ENCODE results near the gene AP1G1.
A peak's percentile ranks its signal among the peaks of the same experiment; 100 is the strongest.
"Not testable (repeated sequence)": the region's sequence is repeated elsewhere in the genome, so short reads cannot be mapped to it uniquely, and the experiment has no call there.

AP1G1 gene

GRCh38 chr16:71807905-71808592 is 585 bp downstream of the AP1G1 start:
- DNase-seq (ENCODE audit: low read depth) = no peak

- DNase-seq (ENCODE audit: low read depth) = no peak
Observed at GRCh38 chr16:71803305-71803690, 5.3 kb downstream of the AP1G1 start.

GRCh38 chr16:71796501-71797097 is 12.0 kb downstream of the AP1G1 start:
- DNase-seq (ENCODE audit: low read depth) = no peak

- no peak for DNase-seq (ENCODE audit: low read depth)
Observed at GRCh38 chr16:71794943-71795342, 13.7 kb downstream of the AP1G1 start.

GRCh38 chr16:71794018-71794417 is 14.6 kb downstream of the AP1G1 start:
- no peak for DNase-seq (ENCODE audit: low read depth)

GRCh38 chr16:71792176-71792575 is 16.5 kb downstream of the AP1G1 start:
- DNase-seq (ENCODE audit: low read depth) = no peak

GRCh38 chr16:71790329-71790728 is 18.3 kb downstream of the AP1G1 start:
- DNase-seq (ENCODE audit: low read depth) = not testable (repeated sequence)

GRCh38 chr16:71789136-71789535 is 19.5 kb downstream of the AP1G1 start:
- no peak for DNase-seq (ENCODE audit: low read depth)

GRCh38 chr16:71788578-71788977 is 20.1 kb downstream of the AP1G1 start:
- DNase-seq (ENCODE audit: low read depth) = no peak

GRCh38 chr16:71785143-71785542 is 23.5 kb downstream of the AP1G1 start:
- DNase-seq (ENCODE audit: low read depth) = not testable (repeated sequence)

GRCh38 chr16:71784093-71784492 is 24.5 kb downstream of the AP1G1 start:
- DNase-seq (ENCODE audit: low read depth) = no peak

GRCh38 chr16:71781741-71782140 is 26.9 kb downstream of the AP1G1 start:
- peak; percentile 15 for DNase-seq (ENCODE audit: low read depth)

GRCh38 chr16:71780521-71781089 is 28.0 kb downstream of the AP1G1 start:
- DNase-seq (ENCODE audit: low read depth) = no peak

GRCh38 chr16:71778780-71779179 is 29.9 kb downstream of the AP1G1 start:
- no peak for DNase-seq (ENCODE audit: low read depth)

- no peak for DNase-seq (ENCODE audit: low read depth)
Observed at GRCh38 chr16:71777329-71777728, 31.3 kb downstream of the AP1G1 start.

- no peak for DNase-seq (ENCODE audit: low read depth)
Observed at GRCh38 chr16:71775949-71776348, 32.7 kb downstream of the AP1G1 start.

- no peak for DNase-seq (ENCODE audit: low read depth)
Observed at GRCh38 chr16:71771571-71771970, 37.1 kb downstream of the AP1G1 start.

GRCh38 chr16:71769222-71769621 is 39.4 kb downstream of the AP1G1 start:
- DNase-seq (ENCODE audit: low read depth) = no peak

GRCh38 chr16:71767060-71767900 is 41.4 kb downstream of the AP1G1 start:
- DNase-seq (ENCODE audit: low read depth) = no peak

GRCh38 chr16:71762186-71762585 is 46.4 kb downstream of the AP1G1 start:
- DNase-seq (ENCODE audit: low read depth) = peak; percentile 54

- no peak for DNase-seq (ENCODE audit: low read depth)
Observed at GRCh38 chr16:71761097-71761496, 47.5 kb downstream of the AP1G1 start.

GRCh38 chr16:71758293-71758760 is 50.3 kb downstream of the AP1G1 start:
- DNase-seq (ENCODE audit: low read depth) = no peak

GRCh38 chr16:71754652-71755051 is 54.0 kb downstream of the AP1G1 start:
- DNase-seq (ENCODE audit: low read depth) = no peak
